Stimulated activated CD4-positive, alpha-beta T cell treated with anti-CD3 and anti-CD28 coated beads, Interleukin-1b, Interleukin-23, amount 100 ng/mL, for 48 hours (primary cell): ENCODE data around the gene SSTR5.
"Not testable (repeated sequence)": the region's sequence is repeated elsewhere in the genome, so short reads cannot be mapped to it uniquely, and the experiment has no call there.

Source experiments
- DNase-seq: peaks from one replicate; pipeline ENCODE4 v3.0.0-alpha.2; 2020

Gene SSTR5

GRCh38 chr16:1076801-1077576 lies 4.4 kb downstream of the SSTR5 start:
- DNase-seq = no peak

GRCh38 chr16:1077877-1078578 lies 5.5 kb downstream of the SSTR5 start:
- DNase-seq = no peak

- no peak for DNase-seq
These were observed 6.1 kb downstream of the SSTR5 start for GRCh38 chr16:1078579-1079021.

GRCh38 chr16:1079341-1079740 lies 6.8 kb downstream of the SSTR5 start:
- DNase-seq = no peak

GRCh38 chr16:1079786-1080525 lies 7.4 kb downstream of the SSTR5 start:
- DNase-seq = no peak

GRCh38 chr16:1080801-1081733 lies 8.5 kb downstream of the SSTR5 start:
- no peak for DNase-seq

GRCh38 chr16:1081734-1082265 lies 9.3 kb downstream of the SSTR5 start:
- no peak for DNase-seq

GRCh38 chr16:1082266-1082951 lies 9.9 kb downstream of the SSTR5 start:
- no peak for DNase-seq

GRCh38 chr16:1082952-1083675 lies 10.6 kb downstream of the SSTR5 start:
- DNase-seq = no peak

- DNase-seq = no peak
These were observed 12.4 kb downstream of the SSTR5 start for GRCh38 chr16:1084971-1085370.

GRCh38 chr16:1086443-1086842 lies 13.9 kb downstream of the SSTR5 start:
- not testable (repeated sequence) for DNase-seq

GRCh38 chr16:1088295-1089170 lies 16.0 kb downstream of the SSTR5 start:
- DNase-seq = no peak

- DNase-seq = no peak
These were observed 16.9 kb downstream of the SSTR5 start for GRCh38 chr16:1089439-1089821.

- DNase-seq = no peak
These were observed 17.5 kb downstream of the SSTR5 start for GRCh38 chr16:1089822-1090619.

- DNase-seq = no peak
These were observed 18.4 kb downstream of the SSTR5 start for GRCh38 chr16:1090620-1091587.

- no peak for DNase-seq
These were observed 19.5 kb downstream of the SSTR5 start for GRCh38 chr16:1091992-1092552.

- not testable (repeated sequence) for DNase-seq
These were observed 20.2 kb downstream of the SSTR5 start for GRCh38 chr16:1092685-1093283.
